ENCODE measurements around the gene CFAP161. TPM values are rescaled to one million over a fixed set of nuclear protein-coding genes. Genes with fewer than 3 reads are reported as not detected.

Gene CFAP161
- polyA plus RNA-seq, 1 donor (not counting 4 experiments of a cell fraction or from before 2014, with no cell fraction given) = not detected

DNA sequence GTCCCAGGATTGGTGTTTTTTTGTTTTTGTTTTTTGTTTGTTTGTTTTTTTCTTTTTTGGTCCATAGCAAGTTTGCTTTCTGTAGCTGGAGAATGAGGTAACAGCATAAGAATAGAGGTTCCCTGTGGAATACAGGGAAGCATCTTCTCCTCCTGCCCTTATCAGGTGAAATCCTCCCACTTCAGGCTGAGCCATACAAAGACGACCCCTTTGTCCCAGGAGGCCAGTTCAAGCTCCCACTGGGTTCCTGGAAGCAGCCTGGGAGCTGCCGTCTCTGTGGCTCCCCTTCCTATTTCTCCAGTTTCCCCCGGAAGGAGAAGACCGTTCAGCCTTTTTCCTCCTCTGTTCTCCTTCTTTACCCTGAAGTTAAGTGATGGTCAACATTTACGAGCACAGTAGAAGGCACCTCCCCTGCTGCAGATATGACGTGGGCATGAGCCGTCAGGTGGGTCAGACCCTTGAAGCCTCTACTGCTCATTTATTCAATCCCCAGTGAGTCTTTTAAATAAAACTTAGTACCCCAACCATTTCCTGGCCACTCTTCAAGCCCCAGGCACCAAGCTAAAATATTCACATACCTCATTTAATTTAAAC is 63.7 kb downstream of the CFAP161 start:
- DNase-seq (ENCODE audit: low read depth, low spot score) (no peak), FAIRE-seq (no peak)
- Histone ChIP-seq H3K4me3 (ENCODE audit: control insufficient read depth in 2 of 3, extremely low read depth in 1 of 3, insufficient read depth in 2 of 3, low read depth in 1 of 3, low read length in 3 of 3) (no peak overlapping the region), H3K79me2 (ENCODE audit: control insufficient read depth, insufficient read depth, low read length) (no peaks in the 10 kb centered on the region), H3K36me3 (ENCODE audit: control insufficient read depth in 2 of 2, extremely low read depth in 1 of 2, insufficient read depth in 2 of 2, low read length in 2 of 2) (no peaks in the 10 kb centered on the region), H2AFZ (ENCODE audit: control insufficient read depth, low read length) (no peak overlapping the region), H3K9ac (ENCODE audit: control insufficient read depth, extremely low read depth, insufficient read depth, low read length) (no peak overlapping the region), H3K4me2 (ENCODE audit: control insufficient read depth, extremely low read depth, insufficient read depth, low read depth, low read length) (no peak overlapping the region), H4K20me1 (ENCODE audit: control insufficient read depth, extremely low read depth, insufficient read depth, low read length) (no peaks in the 10 kb centered on the region), H3K27ac (ENCODE audit: control insufficient read depth, insufficient read depth, low read length) (no peak overlapping the region), H3K4me1 (ENCODE audit: control insufficient read depth, extremely low read depth, insufficient read depth, low read length) (no peaks in the 10 kb centered on the region), H3K9me1 (ENCODE audit: control insufficient read depth, extremely low read depth, insufficient read depth, low read length) (no peaks in the 10 kb centered on the region), H3K9me3 (ENCODE audit: control insufficient read depth, low read depth, low read length) (no peaks in the 10 kb centered on the region), H3K27me3 (ENCODE audit: control insufficient read depth, extremely low read depth, insufficient read depth, low read length) (no peaks in the 10 kb centered on the region)
- no peak for TF ChIP-seq EZH2 (IDR thresholded peaks at IDR 0.05; ENCODE audit: low read length)
- TF ChIP-seq, protein P1, sequence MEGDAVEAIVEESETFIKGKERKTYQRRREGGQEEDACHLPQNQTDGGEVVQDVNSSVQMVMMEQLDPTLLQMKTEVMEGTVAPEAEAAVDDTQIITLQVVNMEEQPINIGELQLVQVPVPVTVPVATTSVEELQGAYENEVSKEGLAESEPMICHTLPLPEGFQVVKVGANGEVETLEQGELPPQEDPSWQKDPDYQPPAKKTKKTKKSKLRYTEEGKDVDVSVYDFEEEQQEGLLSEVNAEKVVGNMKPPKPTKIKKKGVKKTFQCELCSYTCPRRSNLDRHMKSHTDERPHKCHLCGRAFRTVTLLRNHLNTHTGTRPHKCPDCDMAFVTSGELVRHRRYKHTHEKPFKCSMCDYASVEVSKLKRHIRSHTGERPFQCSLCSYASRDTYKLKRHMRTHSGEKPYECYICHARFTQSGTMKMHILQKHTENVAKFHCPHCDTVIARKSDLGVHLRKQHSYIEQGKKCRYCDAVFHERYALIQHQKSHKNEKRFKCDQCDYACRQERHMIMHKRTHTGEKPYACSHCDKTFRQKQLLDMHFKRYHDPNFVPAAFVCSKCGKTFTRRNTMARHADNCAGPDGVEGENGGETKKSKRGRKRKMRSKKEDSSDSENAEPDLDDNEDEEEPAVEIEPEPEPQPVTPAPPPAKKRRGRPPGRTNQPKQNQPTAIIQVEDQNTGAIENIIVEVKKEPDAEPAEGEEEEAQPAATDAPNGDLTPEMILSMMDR (optimal IDR thresholded peaks at IDR 0.05 in 1 of 3, IDR thresholded peaks at IDR 0.05 in 1 of 3, conservative IDR thresholded peaks at IDR 0.05 in 1 of 3; ENCODE audit: extremely low read depth in 1 of 3, insufficient read depth in 2 of 3, low read length in 3 of 3) = no peak
- dilution Hi-C loops (cut with MboI; ENCODE audit: extremely low pct_ligation_motif_present, low sequenced_read_pairs) = no loop called here

Other genes with a start within 250 kb of the CFAP161 start
- 10.9 to 22.3 TPM (median 18.7 TPM) in 3 replicates for gene MESD, start 144.5 kb upstream of the CFAP161 start, polyA plus RNA-seq
- gene TLNRD1, start 133.3 kb upstream of the CFAP161 start, polyA plus RNA-seq = 3.1 to 4.7 TPM (median 3.3 TPM) in 3 replicates
- 0.01 to 0.10 TPM in 2 of 3 replicates, not detected in the other for gene IL16, start 62.6 kb downstream of the CFAP161 start, polyA plus RNA-seq
- gene STARD5, start 189.9 kb downstream of the CFAP161 start, polyA plus RNA-seq = 38.8 to 56.4 TPM (median 40.2 TPM) in 3 replicates
- not detected in 3 replicates for gene TMC3, start 239.9 kb downstream of the CFAP161 start, polyA plus RNA-seq